T-helper 2 cell treated with Interferon-gamma antibody and Interleukin-4, amounts not matched to agents 5 μg/mL and 100 μg/mL, for 36 hours (primary cell): ENCODE data around the gene POU5F2.

ENCODE experiments used
- DNase-seq: peaks from one replicate; pipeline ENCODE4 v3.0.0; 2021; ENCODE audit warnings: low spot score
- H3K27ac Mint-ChIP-seq: one replicate; pipeline ENCODE4 v1.8.0; 2021; ENCODE audit warnings: mild to moderate bottlenecking, mixed read lengths
- H3K27me3 Mint-ChIP-seq: one replicate; pipeline ENCODE4 v1.8.0; 2021; ENCODE audit warnings: low read depth, mixed read lengths
- H3K36me3 Mint-ChIP-seq: one replicate; pipeline ENCODE4 v1.8.0; 2021; ENCODE audit warnings: low read depth, mixed read lengths
- H3K4me1 Mint-ChIP-seq: one replicate; pipeline ENCODE4 v1.8.0; 2021; ENCODE audit warnings: low read depth, mixed read lengths
- H3K4me3 Mint-ChIP-seq: one replicate; pipeline ENCODE4 v1.8.0; 2022; ENCODE audit warnings: mild to moderate bottlenecking, moderate library complexity, mixed read lengths
- H3K9me3 Mint-ChIP-seq: one replicate; pipeline ENCODE4 v1.8.0; 2021; ENCODE audit warnings: mixed read lengths

Gene POU5F2

GRCh38 chr5:93726595-93726994 is 14.8 kb downstream of the POU5F2 start:
- no peak for DNase-seq
- Mint-ChIP-seq H3K27ac (no peak overlapping the region), H3K4me1 (no peaks in the 10 kb centered on the region), H3K36me3 (no peaks in the 10 kb centered on the region), H3K27me3 (no peaks in the 10 kb centered on the region), H3K4me3 (no peak overlapping the region), H3K9me3 (no peaks in the 10 kb centered on the region)

DNA sequence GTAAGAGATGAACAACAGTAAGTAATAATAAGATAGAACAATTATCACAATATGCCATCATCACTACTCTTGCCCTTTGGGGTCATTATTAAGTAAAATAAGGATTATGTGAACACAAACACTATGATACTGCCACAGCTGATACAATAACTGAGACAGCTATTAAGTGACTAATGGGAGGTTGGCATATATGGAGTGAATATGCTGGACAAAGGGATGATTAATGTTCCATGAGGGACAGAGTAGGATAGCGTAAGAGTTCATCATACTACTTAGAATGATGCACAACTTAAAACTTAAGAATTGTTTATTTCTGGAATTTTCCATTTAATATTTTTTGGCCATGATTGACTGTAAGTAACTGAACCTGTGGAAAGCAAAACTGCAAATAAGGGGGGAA is 16.6 kb downstream of the POU5F2 start:
- Mint-ChIP-seq H3K4me3 (no peak overlapping the region), H3K27ac (no peak overlapping the region), H3K27me3 (no peaks in the 10 kb centered on the region)

GRCh38 chr5:93723681-93724080 is 17.7 kb downstream of the POU5F2 start:
- H3K9me3 Mint-ChIP-seq: no peaks in the 10 kb centered on the region
- no peak for DNase-seq

More for the DNA sequence above, 16.6 kb downstream of the POU5F2 start:
- Mint-ChIP-seq H3K36me3 (no peaks in the 10 kb centered on the region), H3K4me1 (no peaks in the 10 kb centered on the region), H3K9me3 (no peaks in the 10 kb centered on the region)
- DNase-seq: no peak

DNA sequence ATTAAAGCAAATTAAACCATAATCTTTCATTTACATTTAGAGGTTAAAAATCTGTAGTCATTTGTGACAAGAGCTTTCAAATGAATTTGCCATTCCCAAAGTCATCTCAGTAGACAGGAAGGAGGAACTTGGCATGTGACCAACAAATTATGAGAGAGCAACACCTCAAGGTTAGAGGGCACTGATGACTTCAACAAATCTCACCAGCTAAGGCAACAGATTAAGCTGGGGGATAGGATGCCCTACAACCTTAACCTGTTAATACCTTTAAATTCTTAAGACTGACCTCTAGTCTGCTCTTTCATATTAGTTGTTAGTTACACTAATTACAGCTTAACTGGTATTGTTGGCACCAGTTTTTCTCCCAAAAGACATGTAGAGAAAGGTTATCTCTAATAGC is 18.4 kb downstream of the POU5F2 start:
- Mint-ChIP-seq H3K9me3 (no peaks in the 10 kb centered on the region), H3K36me3 (no peaks in the 10 kb centered on the region), H3K27ac (no peak overlapping the region), H3K27me3 (no peaks in the 10 kb centered on the region), H3K4me3 (no peak overlapping the region), H3K4me1 (no peaks in the 10 kb centered on the region)
- no peak for DNase-seq

More at GRCh38 chr5:93723681-93724080, 17.7 kb downstream of the POU5F2 start:
- H3K36me3 Mint-ChIP-seq: no peaks in the 10 kb centered on the region
- H3K27ac Mint-ChIP-seq: no peak overlapping the region
- H3K4me3 Mint-ChIP-seq: no peak overlapping the region
- no peaks in the 10 kb centered on the region for H3K27me3 Mint-ChIP-seq
- no peaks in the 10 kb centered on the region for H3K4me1 Mint-ChIP-seq

- Mint-ChIP-seq H3K27ac (no peak overlapping the region), H3K27me3 (no peaks in the 10 kb centered on the region), H3K36me3 (no peaks in the 10 kb centered on the region), H3K4me1 (no peaks in the 10 kb centered on the region), H3K4me3 (no peak overlapping the region), H3K9me3 (no peaks in the 10 kb centered on the region)
- DNase-seq: no peak
These were observed 18.8 kb downstream of the POU5F2 start for GRCh38 chr5:93722588-93722987.

GRCh38 chr5:93721511-93721910 is 19.9 kb downstream of the POU5F2 start:
- H3K27ac Mint-ChIP-seq: no peak overlapping the region

DNA sequence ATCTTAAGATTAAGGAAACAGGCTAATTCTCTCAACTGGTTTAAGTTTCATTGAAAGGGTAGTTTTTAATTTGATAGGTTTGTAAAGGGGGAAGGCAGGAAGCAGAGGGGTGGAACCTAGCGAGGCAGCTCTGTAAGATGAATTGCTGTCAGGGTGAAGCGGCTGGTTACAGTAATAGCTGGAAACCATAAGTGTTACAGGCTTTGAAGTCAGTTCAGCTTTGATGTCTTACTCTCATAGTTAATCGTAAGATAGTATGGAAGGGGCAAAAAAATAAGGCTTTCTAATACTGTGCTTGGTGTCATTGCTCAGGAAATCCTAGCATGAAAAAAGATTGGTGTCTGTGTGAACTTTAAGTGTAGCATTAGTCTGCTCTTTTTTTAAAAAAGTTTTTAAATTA is 20.3 kb downstream of the POU5F2 start:
- Mint-ChIP-seq H3K4me3 (no peak overlapping the region), H3K9me3 (no peaks in the 10 kb centered on the region), H3K4me1 (no peaks in the 10 kb centered on the region), H3K27me3 (no peaks in the 10 kb centered on the region), H3K27ac (no peak overlapping the region), H3K36me3 (no peaks in the 10 kb centered on the region)
- DNase-seq: no peak

More at GRCh38 chr5:93721511-93721910, 19.9 kb downstream of the POU5F2 start:
- Mint-ChIP-seq H3K9me3 (no peaks in the 10 kb centered on the region), H3K4me3 (no peak overlapping the region), H3K4me1 (no peaks in the 10 kb centered on the region), H3K36me3 (no peaks in the 10 kb centered on the region), H3K27me3 (no peaks in the 10 kb centered on the region)
- DNase-seq: no peak

DNA sequence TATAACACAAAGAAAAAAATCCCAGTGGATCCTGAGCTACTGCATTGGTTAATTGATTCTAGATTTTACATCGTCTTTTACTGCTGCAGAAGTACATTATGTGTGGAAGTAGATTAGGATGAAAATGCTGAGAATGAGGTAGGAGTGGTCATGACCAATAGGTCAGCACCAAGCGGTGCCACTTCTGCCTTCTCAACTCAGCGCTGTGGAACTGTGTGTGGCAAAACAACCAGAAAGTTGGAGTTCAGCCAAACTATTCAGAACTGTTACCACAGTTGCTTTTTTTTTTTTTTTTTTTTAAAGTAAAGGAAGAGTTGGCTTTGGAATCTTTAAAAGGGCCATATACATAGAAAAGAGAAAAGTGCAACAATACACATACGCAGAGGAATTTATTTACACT is 24.2 kb downstream of the POU5F2 start:
- no peak for DNase-seq
- Mint-ChIP-seq H3K27me3 (no peaks in the 10 kb centered on the region), H3K4me3 (no peak overlapping the region), H3K9me3 (no peaks in the 10 kb centered on the region), H3K27ac (no peak overlapping the region), H3K4me1 (peaks cover 3% of the 10 kb centered on the region), H3K36me3 (no peaks in the 10 kb centered on the region)

- Mint-ChIP-seq H3K9me3 (no peaks in the 10 kb centered on the region), H3K27me3 (no peaks in the 10 kb centered on the region), H3K36me3 (no peaks in the 10 kb centered on the region), H3K4me1 (peaks cover 3% of the 10 kb centered on the region), H3K4me3 (no peak overlapping the region), H3K27ac (no peak overlapping the region)
- no peak for DNase-seq
These were observed 24.9 kb downstream of the POU5F2 start for GRCh38 chr5:93716453-93716852.

DNA sequence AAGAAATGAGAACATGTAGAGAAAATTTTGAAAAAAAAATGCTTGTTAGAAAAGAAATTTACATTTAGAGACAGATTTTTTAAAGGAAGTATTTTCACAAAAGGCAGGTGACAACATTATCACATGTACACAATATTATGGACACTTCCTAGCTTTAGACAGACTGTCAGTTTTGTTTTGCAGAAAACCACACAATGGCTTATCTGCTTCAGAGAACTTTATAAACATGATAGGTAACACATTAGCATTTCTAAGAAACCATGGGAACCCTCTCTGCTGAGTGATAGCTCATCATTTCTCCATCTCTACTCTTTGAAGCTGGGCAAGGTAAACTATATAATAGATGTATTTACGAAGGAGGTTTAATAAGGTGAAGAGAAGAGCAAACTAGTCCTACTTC is 25.6 kb downstream of the POU5F2 start:
- H3K27me3 Mint-ChIP-seq: no peaks in the 10 kb centered on the region
- no peaks in the 10 kb centered on the region for H3K9me3 Mint-ChIP-seq
- DNase-seq: no peak
- no peak overlapping the region for H3K27ac Mint-ChIP-seq
- H3K4me1 Mint-ChIP-seq: peaks cover 3% of the 10 kb centered on the region
- H3K4me3 Mint-ChIP-seq: no peak overlapping the region
- no peaks in the 10 kb centered on the region for H3K36me3 Mint-ChIP-seq

DNA sequence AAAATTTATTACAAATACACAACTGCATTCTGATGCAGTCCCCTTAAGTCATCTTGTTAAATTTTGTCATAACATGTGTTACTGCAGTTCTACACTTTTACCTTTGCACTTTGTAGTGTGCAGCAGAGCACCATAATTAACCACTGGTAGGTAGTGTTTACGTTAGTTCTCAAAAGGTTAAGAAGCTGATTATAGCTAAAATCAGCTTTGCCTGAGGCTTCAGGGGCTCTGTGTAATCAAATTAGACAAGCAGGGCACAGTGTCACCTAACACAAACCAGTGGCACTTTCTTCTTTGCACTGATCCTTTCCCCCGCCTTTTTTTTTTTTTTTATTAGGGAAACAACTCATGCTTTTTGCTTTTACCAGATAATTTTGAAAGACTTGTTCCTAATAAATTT is 26.1 kb downstream of the POU5F2 start:
- Mint-ChIP-seq H3K36me3 (no peaks in the 10 kb centered on the region), H3K27ac (no peak overlapping the region), H3K4me3 (no peak overlapping the region), H3K27me3 (no peaks in the 10 kb centered on the region), H3K4me1 (peaks cover 3% of the 10 kb centered on the region), H3K9me3 (no peaks in the 10 kb centered on the region)
- DNase-seq: no peak

GRCh38 chr5:93708442-93708841 is 33.0 kb downstream of the POU5F2 start:
- Mint-ChIP-seq H3K4me3 (no peak overlapping the region), H3K27me3 (no peaks in the 10 kb centered on the region), H3K9me3 (no peaks in the 10 kb centered on the region), H3K27ac (no peak overlapping the region), H3K4me1 (peaks cover 2% of the 10 kb centered on the region), H3K36me3 (no peaks in the 10 kb centered on the region)
- DNase-seq: no peak

DNA sequence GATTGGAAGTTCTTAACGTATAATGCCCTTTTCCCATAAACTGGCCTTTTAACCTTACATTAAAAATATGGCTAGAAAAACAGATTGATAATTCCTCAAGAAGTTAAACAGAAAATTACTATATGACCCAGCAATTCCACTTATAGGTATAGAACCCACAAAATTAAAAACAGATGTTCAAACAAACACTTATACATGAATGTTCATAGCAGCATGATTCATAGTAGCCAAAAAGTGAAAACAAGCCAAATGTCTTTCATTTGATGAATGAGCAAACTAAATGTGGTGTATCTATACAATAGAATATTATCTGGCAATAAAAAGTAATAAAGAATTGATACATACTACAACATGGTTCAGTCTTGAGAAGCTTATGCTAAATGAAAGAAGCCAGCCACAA is 35.5 kb downstream of the POU5F2 start:
- no peak overlapping the region for H3K27ac Mint-ChIP-seq
- no peaks in the 10 kb centered on the region for H3K36me3 Mint-ChIP-seq
- H3K4me3 Mint-ChIP-seq: no peak overlapping the region
- H3K9me3 Mint-ChIP-seq: no peaks in the 10 kb centered on the region
- peaks cover 6% of the 10 kb centered on the region for H3K4me1 Mint-ChIP-seq
- H3K27me3 Mint-ChIP-seq: no peaks in the 10 kb centered on the region
- DNase-seq: no peak

- Mint-ChIP-seq H3K27ac (no peak overlapping the region), H3K4me3 (no peak overlapping the region), H3K4me1 (peaks cover 6% of the 10 kb centered on the region), H3K9me3 (no peaks in the 10 kb centered on the region), H3K27me3 (no peaks in the 10 kb centered on the region), H3K36me3 (no peaks in the 10 kb centered on the region)
- no peak for DNase-seq
These were observed 36.4 kb downstream of the POU5F2 start for GRCh38 chr5:93704996-93705395.

- H3K27ac Mint-ChIP-seq: no peak overlapping the region
- no peaks in the 10 kb centered on the region for H3K4me1 Mint-ChIP-seq
- no peak overlapping the region for H3K4me3 Mint-ChIP-seq
- H3K27me3 Mint-ChIP-seq: no peaks in the 10 kb centered on the region
- DNase-seq: no peak
- peaks cover 5% of the 10 kb centered on the region for H3K9me3 Mint-ChIP-seq
- no peaks in the 10 kb centered on the region for H3K36me3 Mint-ChIP-seq
These were observed 49.4 kb downstream of the POU5F2 start for GRCh38 chr5:93691997-93692396.
